ENCODE results near the gene SIGLEC12.

SIGLEC12 gene

GRCh38 chr19:51511353-51511752 is 9.8 kb upstream of the SIGLEC12 start:
- no peak for TF ChIP-seq SNAI2 (CRISPR knock-in tag; IDR thresholded peaks at IDR 0.05)
- no peak for TF ChIP-seq ESRRG (CRISPR knock-in tag; IDR thresholded peaks at IDR 0.05)
- no peak for TF ChIP-seq CREB5 (CRISPR knock-in tag; IDR thresholded peaks at IDR 0.05; ENCODE audit: low read depth)
- no peak for TF ChIP-seq CSRNP3 (CRISPR knock-in tag; IDR thresholded peaks at IDR 0.05)
- TF ChIP-seq ZNF8 (CRISPR knock-in tag; IDR thresholded peaks at IDR 0.05): no peak
- ATAC-seq: peak; percentile 64; the same call in 2 of the 3 replicates

GRCh38 chr19:51509823-51510660 is 8.4 kb upstream of the SIGLEC12 start:
- TF ChIP-seq ZNF8 (CRISPR knock-in tag; IDR thresholded peaks at IDR 0.05): no peak
- TF ChIP-seq ZNF565 (CRISPR knock-in tag; conservative IDR thresholded peaks at IDR 0.05; ENCODE audit: low read depth): no peak
- no peak for TF ChIP-seq CSDC2 (CRISPR knock-in tag; IDR thresholded peaks at IDR 0.05)
- TF ChIP-seq RARB (CRISPR knock-in tag; IDR thresholded peaks at IDR 0.05): no peak
- no peak for TF ChIP-seq TSHZ2 (CRISPR knock-in tag; IDR thresholded peaks at IDR 0.05)
- no peak for TF ChIP-seq GLIS3 (CRISPR knock-in tag; IDR thresholded peaks at IDR 0.05)
- TF ChIP-seq ZC3H10 (CRISPR knock-in tag; IDR thresholded peaks at IDR 0.05): no peak
- no peak for TF ChIP-seq PATZ1 (CRISPR knock-in tag; IDR thresholded peaks at IDR 0.05; ENCODE audit: borderline replicate concordance)
- TF ChIP-seq BACH2 (CRISPR knock-in tag; IDR thresholded peaks at IDR 0.05; ENCODE audit: borderline replicate concordance): no peak
- no peak for TF ChIP-seq OSR1 (CRISPR knock-in tag; IDR thresholded peaks at IDR 0.05)
- TF ChIP-seq ARNTL (CRISPR knock-in tag; IDR thresholded peaks at IDR 0.05; ENCODE audit: borderline replicate concordance, low read depth): no peak
- TF ChIP-seq CSRNP3 (CRISPR knock-in tag; IDR thresholded peaks at IDR 0.05): no peak
- no peak for TF ChIP-seq ZNF70 (CRISPR knock-in tag; IDR thresholded peaks at IDR 0.05)
- no peak for TF ChIP-seq ISL1 (CRISPR knock-in tag; IDR thresholded peaks at IDR 0.05)
- no peak for TF ChIP-seq ESRRG (CRISPR knock-in tag; IDR thresholded peaks at IDR 0.05)
- no peak for TF ChIP-seq TOX (CRISPR knock-in tag; IDR thresholded peaks at IDR 0.05; ENCODE audit: borderline replicate concordance)
- TF ChIP-seq POU6F1 (CRISPR knock-in tag; IDR thresholded peaks at IDR 0.05; ENCODE audit: borderline replicate concordance, low read depth): no peak
- TF ChIP-seq ZFP30 (CRISPR knock-in tag; IDR thresholded peaks at IDR 0.05): no peak
- no peak for TF ChIP-seq PPARA (CRISPR knock-in tag; IDR thresholded peaks at IDR 0.05; ENCODE audit: borderline replicate concordance)
- no peak for TF ChIP-seq TCF4 (CRISPR knock-in tag; IDR thresholded peaks at IDR 0.05; ENCODE audit: borderline replicate concordance)
- ATAC-seq: no peak
